Activated T-helper 2 cell treated with anti-CD3 and anti-CD28 coated beads, Interferon-gamma antibody, Interleukin-2, Interleukin-4, amounts not matched to agents 10 μg/mL and 5 μg/mL and 100 μg/mL, durations not matched to agents 14 hours and 24 hours and 36 hours (primary cell): ENCODE measurements around the gene DYNLT2B. TPM values are rescaled to one million over a fixed set of nuclear protein-coding genes. Genes with fewer than 3 reads are reported as not detected.
"Not testable (repeated sequence)": the region's sequence is repeated elsewhere in the genome, so short reads cannot be mapped to it uniquely, and the experiment has no call there.

Source experiments
- DNase-seq: peaks from one replicate; pipeline ENCODE4 v3.0.0; 2021; ENCODE audit warnings: low spot score
- H3K27ac Mint-ChIP-seq: one replicate; pipeline ENCODE4 v1.8.0; 2021; ENCODE audit warnings: mixed read lengths
- H3K27me3 Mint-ChIP-seq: one replicate; pipeline ENCODE4 v1.8.0; 2021; ENCODE audit warnings: low read depth, mixed read lengths
- H3K36me3 Mint-ChIP-seq: one replicate; pipeline ENCODE4 v1.8.0; 2021; ENCODE audit warnings: low read depth, mixed read lengths
- H3K4me1 Mint-ChIP-seq: one replicate; pipeline ENCODE4 v1.8.0; 2021; ENCODE audit warnings: low read depth, mixed read lengths
- H3K4me3 Mint-ChIP-seq: one replicate; pipeline ENCODE4 v1.8.0; 2021; ENCODE audit warnings: low read depth, mild to moderate bottlenecking, moderate library complexity, mixed read lengths
- H3K9me3 Mint-ChIP-seq: one replicate; pipeline ENCODE4 v1.8.0; 2021; ENCODE audit warnings: mixed read lengths
- intact Hi-C: fragments of 100-400 bp; cut with micrococcal nuclease; formaldehyde crosslinking; loops from one replicate; pipeline ENCODE4 v1.15.1; 2023
- total RNA-seq: library from RNA; stranded (reverse); gene quantifications from 2 replicates; pipeline ENCODE4 v1.2.3, GENCODE V29; 2022

Gene DYNLT2B
- total RNA-seq, 1 donor from 2014 or later: 10.9 TPM

GRCh38 chr3:196320137-196320536 is 2.1 kb upstream of the DYNLT2B start:
- no peak for DNase-seq
- H3K9me3 Mint-ChIP-seq: no peaks in the 10 kb centered on the region
- no peak overlapping the region for H3K27ac Mint-ChIP-seq
- H3K4me3 Mint-ChIP-seq: no peak overlapping the region
- peaks cover 2% of the 10 kb centered on the region for H3K36me3 Mint-ChIP-seq
- intact Hi-C loops: no loop called here
- peaks cover 10% of the 10 kb centered on the region for H3K4me1 Mint-ChIP-seq
- peaks cover 2% of the 10 kb centered on the region for H3K27me3 Mint-ChIP-seq

- H3K9me3 Mint-ChIP-seq, DNase-seq, H3K27me3 Mint-ChIP-seq, H3K4me1 Mint-ChIP-seq: not testable (repeated sequence)
- Mint-ChIP-seq H3K36me3 (peaks cover 13% of the 10 kb centered on the region), H3K27ac (peak overlapping the region; percentile 90), H3K4me3 (peak overlapping the region; percentile 94)
- intact Hi-C loops: loop anchor here (5.0 kb wide), 1 partner anchor 185 kb away; the partner anchor contains the start of gene RNF168
Observed at GRCh38 chr3:196316799-196317686, 997 bp downstream of the DYNLT2B start.

DNA sequence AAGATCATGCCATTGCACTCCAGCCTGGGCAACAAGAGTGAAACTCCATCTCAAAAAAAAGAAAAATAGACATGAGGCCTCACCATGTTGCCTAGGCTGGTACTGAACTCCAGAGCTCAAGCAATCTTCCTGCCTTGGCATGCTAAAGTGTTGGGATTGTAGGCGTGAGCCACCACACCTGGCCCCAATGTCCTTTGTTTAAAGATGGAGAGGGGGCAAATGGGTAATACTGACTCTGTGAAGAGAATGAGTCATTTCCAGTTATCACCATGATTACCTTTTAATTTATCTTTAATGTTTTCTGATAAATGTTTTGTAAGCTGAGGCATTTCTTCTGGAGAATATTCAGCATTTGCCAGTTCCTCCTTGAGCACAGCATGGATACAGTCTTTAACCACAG is 2.2 kb downstream of the DYNLT2B start:
- Mint-ChIP-seq H3K9me3 (no peaks in the 10 kb centered on the region), H3K4me1 (peaks cover 10% of the 10 kb centered on the region), H3K4me3 (no peak overlapping the region), H3K27ac (no peak overlapping the region), H3K36me3 (peaks cover 13% of the 10 kb centered on the region), H3K27me3 (no peaks in the 10 kb centered on the region)
- no peak for DNase-seq
- intact Hi-C loops: loop anchor here (5.0 kb wide), 1 partner anchor 186 kb away; the partner anchor contains the start of gene RNF168

DNA sequence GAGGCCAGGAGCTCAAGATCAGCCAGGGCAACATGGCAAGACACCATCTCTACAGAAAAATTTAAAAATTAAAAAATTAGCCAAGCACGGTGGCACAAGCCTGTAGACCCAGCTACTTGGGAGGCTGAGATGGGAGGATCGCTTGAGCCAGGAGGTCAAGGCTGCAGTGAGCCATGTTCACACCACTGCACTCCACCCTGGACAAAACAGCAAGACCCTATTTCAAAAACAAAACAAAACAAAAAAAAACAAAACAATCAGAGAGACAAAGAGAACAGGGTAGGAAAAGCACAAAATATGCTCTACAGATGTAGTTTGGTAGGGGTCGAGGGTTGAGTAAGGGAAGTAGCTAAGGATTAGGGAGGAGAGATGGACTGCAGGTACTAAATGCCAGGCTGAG is 3.4 kb downstream of the DYNLT2B start:
- no peak for DNase-seq
- Mint-ChIP-seq H3K36me3 (peaks cover 13% of the 10 kb centered on the region), H3K4me1 (peaks cover 10% of the 10 kb centered on the region), H3K9me3 (no peaks in the 10 kb centered on the region), H3K4me3 (peak overlapping the region; percentile 9), H3K27ac (no peak overlapping the region), H3K27me3 (no peaks in the 10 kb centered on the region)
- intact Hi-C loops: no loop called here

DNA sequence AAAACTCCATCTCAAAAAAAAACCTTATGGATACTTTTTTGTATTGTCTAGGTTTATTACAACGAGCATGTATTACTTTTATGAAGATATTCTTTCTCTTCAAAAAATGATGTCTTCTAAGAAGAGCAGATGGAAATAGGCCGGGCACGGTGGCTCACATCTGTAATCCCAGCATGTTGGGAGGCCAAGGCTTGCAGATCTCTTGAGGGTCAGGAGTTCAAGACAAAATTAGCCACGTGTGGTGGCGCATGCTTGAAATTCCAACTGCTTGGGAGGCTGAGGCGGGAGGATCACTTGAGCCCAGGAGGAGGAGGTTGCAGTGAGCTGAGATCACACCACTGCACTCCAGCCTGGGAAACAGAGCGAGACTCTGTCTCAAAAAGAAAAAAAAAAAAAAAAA is 4.0 kb downstream of the DYNLT2B start:
- H3K4me1 Mint-ChIP-seq, H3K27ac Mint-ChIP-seq, DNase-seq, H3K27me3 Mint-ChIP-seq, H3K9me3 Mint-ChIP-seq, H3K4me3 Mint-ChIP-seq, intact Hi-C loops: not testable (repeated sequence)
- peaks cover 13% of the 10 kb centered on the region for H3K36me3 Mint-ChIP-seq

GRCh38 chr3:196302960-196303359 is 15.1 kb downstream of the DYNLT2B start:
- intact Hi-C loops, H3K27me3 Mint-ChIP-seq, H3K27ac Mint-ChIP-seq, H3K9me3 Mint-ChIP-seq, H3K4me3 Mint-ChIP-seq, H3K4me1 Mint-ChIP-seq, DNase-seq: not testable (repeated sequence)
- peaks cover 18% of the 10 kb centered on the region for H3K36me3 Mint-ChIP-seq

GRCh38 chr3:196302551-196302950 is 15.5 kb downstream of the DYNLT2B start:
- DNase-seq, H3K9me3 Mint-ChIP-seq, H3K4me1 Mint-ChIP-seq, H3K27ac Mint-ChIP-seq, H3K4me3 Mint-ChIP-seq, H3K27me3 Mint-ChIP-seq, intact Hi-C loops: not testable (repeated sequence)
- peaks cover 18% of the 10 kb centered on the region for H3K36me3 Mint-ChIP-seq

DNA sequence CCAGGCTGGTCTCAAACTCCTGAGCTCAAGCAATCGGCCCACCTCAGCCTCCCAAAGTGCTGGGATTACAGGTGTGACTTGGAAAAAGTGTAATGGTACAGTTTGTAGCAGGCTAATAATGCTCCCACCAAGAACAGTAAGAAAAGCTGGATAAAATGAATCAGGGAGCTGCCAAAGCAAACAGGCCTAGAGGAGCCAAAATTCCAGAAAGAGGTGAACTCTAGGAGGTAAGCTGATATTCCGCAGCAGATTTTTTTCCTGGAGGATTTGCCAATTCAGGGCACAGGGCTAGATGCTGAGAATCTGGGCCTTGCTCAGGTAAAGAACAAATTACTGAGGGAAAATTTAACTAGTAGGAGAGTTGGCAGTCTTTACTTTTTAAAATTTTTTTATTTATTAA is 19.5 kb downstream of the DYNLT2B start:
- Mint-ChIP-seq H3K4me1 (peaks cover 8% of the 10 kb centered on the region), H3K27me3 (no peaks in the 10 kb centered on the region), H3K27ac (no peak overlapping the region), H3K36me3 (peaks cover 17% of the 10 kb centered on the region), H3K9me3 (no peaks in the 10 kb centered on the region), H3K4me3 (no peak overlapping the region)
- no peak for DNase-seq
- intact Hi-C loops: no loop called here

GRCh38 chr3:196292286-196292923 is 25.6 kb downstream of the DYNLT2B start:
- Mint-ChIP-seq H3K27me3 (no peaks in the 10 kb centered on the region), H3K9me3 (no peaks in the 10 kb centered on the region), H3K4me1 (no peaks in the 10 kb centered on the region), H3K36me3 (peaks cover 4% of the 10 kb centered on the region), H3K4me3 (no peak overlapping the region), H3K27ac (no peak overlapping the region)
- no peak for DNase-seq
- intact Hi-C loops: no loop called here

GRCh38 chr3:196288141-196288460 is 29.9 kb downstream of the DYNLT2B start:
- Mint-ChIP-seq H3K4me1 (peaks cover 27% of the 10 kb centered on the region), H3K27ac (peak overlapping the region; percentile 60), H3K9me3 (no peaks in the 10 kb centered on the region), H3K4me3 (peak overlapping the region; percentile 96), H3K36me3 (peaks cover 9% of the 10 kb centered on the region), H3K27me3 (no peaks in the 10 kb centered on the region)
- intact Hi-C loops: no loop called here
- no peak for DNase-seq

DNA sequence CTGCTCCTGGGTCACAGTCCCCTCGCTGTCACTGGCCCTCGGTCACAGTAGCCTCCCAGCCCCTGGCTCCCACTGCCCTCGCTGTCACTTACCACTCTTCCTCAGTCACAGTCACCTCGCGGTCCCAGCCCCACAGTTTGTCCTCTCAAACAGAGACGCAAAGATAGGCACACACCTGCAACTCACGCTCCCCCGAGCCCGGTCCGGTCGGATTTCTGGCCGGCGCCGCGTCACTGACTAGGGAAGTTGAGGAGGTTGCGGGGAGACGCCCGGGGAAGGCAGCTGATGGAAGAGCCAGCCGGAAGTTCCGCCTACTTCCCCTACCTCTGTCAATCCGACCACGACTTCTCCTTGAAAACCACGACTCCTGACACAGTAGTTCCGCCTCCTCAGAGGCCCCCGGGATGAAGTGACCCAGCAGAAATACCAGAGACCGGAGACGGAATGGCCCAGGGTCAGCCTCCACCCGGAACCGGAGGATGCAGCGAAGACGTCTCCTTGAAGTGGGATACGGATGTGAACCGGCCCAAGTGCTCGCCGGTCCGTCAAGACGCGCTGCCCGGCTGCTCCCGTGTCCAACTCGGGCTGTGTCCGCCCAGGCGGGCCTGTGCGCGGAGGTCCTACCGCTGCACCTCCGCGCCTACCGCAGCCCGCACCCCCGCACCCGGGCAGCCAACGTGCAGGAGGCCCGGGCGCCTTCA is 30.4 kb downstream of the DYNLT2B start, which contains the start of gene PCYT1A:
TSS of gene PCYT1A (minus strand) at position 287 of the 701 bp plus-strand sequence. CDS start 17,195 bp downstream, outside the sequence.
- DNase-seq: peak; percentile 71
- no peaks in the 10 kb centered on the region for H3K9me3 Mint-ChIP-seq
- peaks cover 27% of the 10 kb centered on the region for H3K4me1 Mint-ChIP-seq
- intact Hi-C loops: loop anchor here (1.0 kb wide), 3 partner anchors 8 to 34 kb away; no protein-coding TSS in a partner anchor
- H3K36me3 Mint-ChIP-seq: peaks cover 9% of the 10 kb centered on the region
- no peaks in the 10 kb centered on the region for H3K27me3 Mint-ChIP-seq
- H3K4me3 Mint-ChIP-seq: peak within 1 kb of the TSS; percentile 96
- peak within 1 kb of the TSS; percentile 91 for H3K27ac Mint-ChIP-seq

GRCh38 chr3:196287090-196287439 is 31.0 kb downstream of the DYNLT2B start:
- peak; percentile 28 for DNase-seq
- peak overlapping the region; percentile 91 for H3K27ac Mint-ChIP-seq
- no peaks in the 10 kb centered on the region for H3K27me3 Mint-ChIP-seq
- H3K4me1 Mint-ChIP-seq: peaks cover 29% of the 10 kb centered on the region
- intact Hi-C loops: loop anchor here (1.0 kb wide), 3 partner anchors 8 to 34 kb away; no protein-coding TSS in a partner anchor
- H3K4me3 Mint-ChIP-seq: peak overlapping the region; percentile 96
- no peaks in the 10 kb centered on the region for H3K9me3 Mint-ChIP-seq
- peaks cover 9% of the 10 kb centered on the region for H3K36me3 Mint-ChIP-seq
